Activated gamma-delta T cell treated with anti-CD3 and anti-CD28 coated beads, Interleukin-2, amount 50 U/mL, for 16 hours (primary cell): Measurements from ENCODE around the gene HS3ST3A1.

ENCODE experiments used
- DNase-seq: peaks from one replicate; pipeline ENCODE4 v3.0.0-alpha.2; 2020; ENCODE audit warnings: low read depth

Gene HS3ST3A1

DNA sequence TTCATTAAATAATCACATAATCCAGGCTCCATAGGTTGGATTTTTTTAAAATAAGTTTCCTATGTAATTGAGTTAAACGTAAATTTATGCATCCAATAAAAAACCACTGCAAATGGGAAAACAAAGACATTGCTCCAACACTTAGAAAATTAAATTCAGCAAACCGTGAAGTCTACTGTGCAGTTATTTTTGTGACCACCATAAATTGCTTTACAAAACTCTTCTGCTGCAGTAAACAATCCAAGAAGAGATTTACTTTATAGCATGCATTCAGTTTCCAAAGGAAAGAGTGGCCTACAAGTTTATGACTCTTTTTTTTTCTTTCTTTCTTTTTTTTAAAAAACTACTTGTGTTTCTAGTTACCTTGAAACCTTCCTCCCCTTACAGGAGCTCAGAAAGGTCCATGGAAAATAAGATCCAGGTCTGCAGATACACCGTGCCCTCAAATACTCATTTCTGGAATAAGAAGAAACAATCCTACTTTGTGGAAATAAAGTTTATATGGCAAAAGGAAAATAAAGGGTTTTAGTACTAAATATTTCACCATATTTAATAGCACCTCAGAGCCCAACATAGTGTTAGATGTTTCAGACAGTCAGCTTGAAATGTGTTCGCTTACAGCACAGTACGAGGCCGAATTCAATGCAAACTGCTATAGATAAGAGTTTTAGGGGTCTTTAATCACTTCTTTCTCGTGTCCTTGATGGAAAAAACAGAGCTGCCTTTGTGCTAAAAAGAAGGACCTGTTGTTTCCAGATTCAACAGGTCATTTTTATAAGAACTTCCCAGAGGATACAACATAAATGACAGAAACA is 3.2 kb downstream of the HS3ST3A1 start:
- DNase-seq = no peak

DNA sequence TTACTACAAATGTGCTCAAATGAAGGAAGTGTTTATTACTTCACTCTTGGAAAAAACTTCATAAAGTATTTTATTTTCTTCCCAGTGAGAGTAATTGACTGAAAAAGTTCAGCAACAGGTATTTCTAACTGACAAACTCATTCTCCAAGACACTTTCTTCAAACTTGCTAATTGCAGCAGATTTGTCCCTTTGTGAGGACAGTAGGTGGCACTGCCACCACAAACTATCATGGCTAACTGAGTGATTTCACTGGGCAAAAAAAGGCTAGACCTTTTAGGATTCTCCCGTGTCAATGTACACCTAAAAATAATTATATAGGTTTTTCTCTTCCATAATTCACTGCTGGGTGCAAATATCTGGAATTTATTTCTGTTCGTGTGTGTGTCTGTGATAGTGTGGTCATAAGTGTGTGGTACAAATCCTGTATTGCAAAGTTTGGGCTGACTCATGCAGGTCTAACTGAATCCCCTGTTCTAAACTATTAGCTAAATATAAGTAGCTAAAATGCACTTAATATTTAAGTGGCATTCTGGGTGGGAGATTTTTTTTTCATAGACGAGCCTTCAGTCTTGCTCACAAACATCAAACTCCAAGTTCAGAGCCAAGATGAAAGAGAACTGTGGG is 3.9 kb downstream of the HS3ST3A1 start:
- DNase-seq = peak; percentile 11

DNA sequence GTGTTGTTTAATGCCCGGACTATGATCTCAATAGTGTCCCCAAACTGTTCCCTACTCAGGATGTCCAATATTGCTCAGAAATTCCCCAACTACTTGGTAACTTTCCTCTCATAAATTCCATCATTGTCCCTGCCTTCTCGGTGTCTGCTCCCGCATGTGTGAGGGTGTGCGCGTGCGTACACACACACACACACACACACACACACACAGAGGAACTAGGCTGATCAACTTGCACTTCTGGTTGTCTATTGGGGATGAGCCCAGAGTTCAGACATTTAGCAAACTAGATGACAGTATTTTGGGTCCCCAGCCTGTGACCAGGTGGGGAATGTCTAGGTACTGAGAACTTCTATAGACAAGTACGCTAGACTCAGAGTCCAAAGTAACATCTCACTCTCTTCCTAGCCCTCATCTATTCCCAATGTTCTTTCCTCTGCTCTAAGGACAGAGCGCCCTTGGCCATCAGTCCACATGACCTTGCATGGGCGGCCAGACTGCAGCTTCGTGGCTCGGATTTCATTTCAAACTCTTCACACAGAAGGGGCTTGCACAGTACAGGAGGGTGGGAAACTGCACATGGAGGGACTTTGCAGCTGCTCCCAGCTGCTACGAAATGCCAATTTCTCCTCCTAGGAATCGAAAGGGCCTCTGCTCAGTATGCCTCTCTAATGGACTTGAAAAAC is 5.3 kb downstream of the HS3ST3A1 start:
- no peak for DNase-seq

DNA sequence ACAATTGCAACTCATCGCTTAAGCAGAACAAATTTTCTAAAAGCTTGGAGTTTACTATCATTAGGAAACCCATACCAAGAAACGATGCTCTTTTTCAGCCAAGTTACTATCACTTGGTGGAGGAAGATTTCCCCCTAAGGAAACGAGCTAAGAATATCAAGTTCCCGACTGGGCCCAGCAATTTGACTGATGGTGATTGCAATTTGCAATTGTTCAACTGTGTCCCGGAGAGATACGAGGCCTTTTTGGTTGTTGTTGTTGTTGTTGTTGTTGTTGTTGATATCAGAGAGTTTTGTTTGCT is 6.2 kb downstream of the HS3ST3A1 start:
- DNase-seq = no peak

DNA sequence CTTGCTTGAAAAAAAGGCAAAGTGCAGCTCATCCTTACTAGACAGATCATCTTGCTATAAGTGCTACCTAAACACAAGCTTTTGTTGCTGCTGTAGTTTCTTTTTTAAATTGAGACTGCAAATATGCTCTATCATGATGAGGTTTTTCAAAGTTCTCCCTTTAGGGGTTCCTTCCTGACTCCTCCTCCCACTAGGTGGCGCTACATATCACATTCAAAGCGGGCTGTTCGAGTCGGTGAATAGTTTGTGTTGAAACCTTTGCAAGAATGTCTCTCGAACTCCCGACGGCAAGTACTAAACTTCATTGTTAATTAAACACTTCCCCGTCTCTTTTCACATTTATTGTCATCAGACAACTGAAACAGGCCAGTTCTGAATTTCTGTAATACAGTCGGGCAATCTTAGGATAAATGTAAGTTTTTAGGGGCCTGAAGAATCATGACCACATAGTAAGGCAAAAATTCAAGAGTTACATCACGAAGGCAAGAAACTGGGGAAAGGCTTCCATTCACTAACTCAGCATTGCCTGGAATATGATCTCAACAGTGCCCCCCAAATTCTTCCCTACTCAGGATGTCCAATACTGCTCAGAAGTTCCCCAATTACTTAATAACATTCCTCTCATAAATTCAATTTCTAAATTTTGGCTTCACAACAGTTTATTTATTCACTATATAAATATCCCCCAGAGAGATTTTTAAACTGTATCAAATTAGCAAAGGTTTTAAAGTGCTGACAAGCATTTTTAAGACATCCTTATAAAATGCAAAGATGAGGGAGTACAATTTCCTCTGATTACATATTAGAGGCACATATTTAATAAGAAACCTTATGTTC is 6.7 kb downstream of the HS3ST3A1 start:
- DNase-seq = peak; percentile 85

DNA sequence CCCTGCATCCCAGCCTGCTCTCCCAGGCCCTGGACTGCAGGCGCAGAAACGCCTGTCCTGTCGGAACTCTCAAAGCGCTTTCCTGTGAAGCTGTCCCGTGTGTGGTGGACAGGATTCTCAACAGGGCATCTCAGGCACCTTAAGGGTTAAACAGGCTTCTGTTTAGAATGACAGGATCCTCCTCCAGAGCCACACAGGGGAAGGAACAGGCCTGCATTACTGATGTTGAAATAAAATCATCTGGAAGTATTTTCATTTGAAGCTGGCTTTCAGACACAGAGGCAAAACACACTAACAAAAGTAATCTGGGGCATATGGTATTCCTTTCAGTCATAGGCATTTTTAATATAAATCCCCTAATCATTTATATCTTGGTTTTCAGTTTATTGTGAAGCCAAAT is 7.4 kb downstream of the HS3ST3A1 start:
- DNase-seq = no peak

DNA sequence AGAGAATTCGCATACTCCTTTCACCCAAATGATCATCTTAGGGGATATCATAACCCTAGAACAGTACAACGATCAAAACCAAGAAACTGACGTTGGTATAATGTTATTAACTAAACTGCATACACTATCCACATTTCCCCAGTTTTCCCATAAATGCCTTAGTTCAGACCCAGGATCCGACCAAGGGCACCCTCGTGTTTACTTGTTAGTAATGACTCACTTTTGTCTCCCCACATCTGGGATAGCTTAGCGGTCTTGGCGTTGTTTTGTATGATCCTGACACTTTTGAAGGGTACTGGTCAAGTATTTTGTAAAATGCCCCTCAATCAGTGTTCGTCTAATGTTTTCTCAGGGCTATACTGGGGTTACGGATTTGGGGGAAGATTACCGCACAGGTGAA is 8.0 kb downstream of the HS3ST3A1 start:
- DNase-seq = no peak

DNA sequence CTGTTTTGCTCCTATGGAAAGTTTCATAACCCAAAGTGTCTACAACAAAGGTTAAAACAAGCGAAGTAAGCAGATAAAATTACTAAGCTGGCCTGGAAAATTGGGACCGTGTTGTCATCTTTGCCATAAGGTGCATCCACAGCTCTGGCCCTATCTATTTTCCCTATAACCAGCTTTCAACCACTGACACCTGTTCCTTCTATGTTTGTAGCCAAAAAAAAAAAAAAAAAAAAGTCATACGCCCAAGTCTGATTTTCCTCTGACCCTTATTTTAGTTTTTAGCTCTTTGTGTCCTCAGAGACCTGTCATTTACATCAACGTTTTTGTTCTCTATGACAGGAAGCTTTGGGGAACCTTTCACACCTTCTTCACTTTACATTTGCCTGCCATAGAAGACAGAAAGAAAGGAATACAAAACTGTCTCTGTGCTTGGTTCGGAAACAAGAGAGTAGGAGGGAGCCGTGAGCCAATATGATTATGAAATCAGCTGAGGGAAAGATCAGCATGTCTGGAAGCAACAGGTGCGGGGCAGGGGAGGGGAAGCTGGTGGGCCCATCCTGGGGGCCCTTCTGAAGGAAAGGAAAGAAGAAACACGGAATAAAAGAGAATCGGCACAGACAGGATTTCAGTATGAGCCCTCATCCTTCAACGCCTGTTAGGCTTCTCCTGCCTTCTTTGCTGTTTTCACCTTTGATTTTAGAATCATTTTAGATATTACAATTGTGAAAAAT is 8.5 kb downstream of the HS3ST3A1 start:
- DNase-seq = no peak

DNA sequence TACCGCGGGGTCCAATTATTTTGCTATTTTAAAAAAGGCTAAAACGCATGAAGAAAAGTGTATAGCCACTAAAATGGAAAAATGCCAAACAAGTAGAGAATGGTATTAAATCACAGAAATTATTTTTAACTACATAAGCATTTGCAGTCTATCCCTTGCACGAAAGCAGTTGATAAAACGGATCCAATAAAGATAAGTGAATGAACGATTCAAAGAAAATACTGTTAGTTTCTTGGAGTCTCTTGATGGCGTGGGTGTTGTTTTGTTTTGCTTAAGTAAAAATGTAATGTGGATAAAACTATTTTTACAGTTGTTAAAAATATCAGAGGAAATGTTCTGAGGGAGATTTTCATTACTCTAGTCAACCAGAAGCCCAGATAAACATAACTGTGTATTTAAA is 9.3 kb downstream of the HS3ST3A1 start:
- DNase-seq = no peak

DNA sequence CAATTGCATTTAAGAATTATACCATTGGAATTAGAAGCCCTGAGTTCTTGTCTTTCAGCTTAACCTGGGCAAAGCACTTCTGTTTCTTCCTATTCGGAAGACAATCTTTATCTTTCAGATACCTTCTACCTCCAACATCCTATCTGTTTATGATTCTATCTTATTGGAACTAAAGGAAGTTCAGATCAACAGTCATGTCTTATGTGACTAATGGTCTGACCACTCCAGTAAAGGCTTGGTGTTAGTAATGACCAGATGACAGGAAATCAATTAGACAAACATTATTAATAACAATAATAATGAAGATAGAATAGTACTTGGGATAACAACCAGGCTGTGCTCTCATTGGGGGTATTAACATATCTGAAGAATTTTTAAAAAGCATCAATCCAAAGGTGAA is 11.3 kb downstream of the HS3ST3A1 start:
- no peak for DNase-seq

DNA sequence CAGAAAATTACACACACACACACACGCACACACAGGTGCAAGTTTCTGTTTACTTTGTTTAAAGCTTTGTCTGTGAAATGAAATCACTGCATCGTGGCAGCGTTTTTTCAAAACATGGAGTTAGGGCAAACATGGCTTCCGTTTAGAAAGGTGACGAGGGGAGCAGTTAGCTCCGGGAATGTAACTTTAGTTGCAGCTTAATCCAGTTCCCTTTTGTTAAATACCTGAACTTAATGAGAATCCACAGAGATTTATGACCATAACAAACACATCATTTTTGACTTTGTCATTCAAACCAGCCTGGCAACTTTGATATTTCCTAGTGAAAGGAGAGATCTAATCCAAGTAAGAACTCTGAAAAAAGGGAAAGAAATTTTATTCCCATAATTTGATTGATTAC is 12.1 kb downstream of the HS3ST3A1 start:
- DNase-seq = no peak

DNA sequence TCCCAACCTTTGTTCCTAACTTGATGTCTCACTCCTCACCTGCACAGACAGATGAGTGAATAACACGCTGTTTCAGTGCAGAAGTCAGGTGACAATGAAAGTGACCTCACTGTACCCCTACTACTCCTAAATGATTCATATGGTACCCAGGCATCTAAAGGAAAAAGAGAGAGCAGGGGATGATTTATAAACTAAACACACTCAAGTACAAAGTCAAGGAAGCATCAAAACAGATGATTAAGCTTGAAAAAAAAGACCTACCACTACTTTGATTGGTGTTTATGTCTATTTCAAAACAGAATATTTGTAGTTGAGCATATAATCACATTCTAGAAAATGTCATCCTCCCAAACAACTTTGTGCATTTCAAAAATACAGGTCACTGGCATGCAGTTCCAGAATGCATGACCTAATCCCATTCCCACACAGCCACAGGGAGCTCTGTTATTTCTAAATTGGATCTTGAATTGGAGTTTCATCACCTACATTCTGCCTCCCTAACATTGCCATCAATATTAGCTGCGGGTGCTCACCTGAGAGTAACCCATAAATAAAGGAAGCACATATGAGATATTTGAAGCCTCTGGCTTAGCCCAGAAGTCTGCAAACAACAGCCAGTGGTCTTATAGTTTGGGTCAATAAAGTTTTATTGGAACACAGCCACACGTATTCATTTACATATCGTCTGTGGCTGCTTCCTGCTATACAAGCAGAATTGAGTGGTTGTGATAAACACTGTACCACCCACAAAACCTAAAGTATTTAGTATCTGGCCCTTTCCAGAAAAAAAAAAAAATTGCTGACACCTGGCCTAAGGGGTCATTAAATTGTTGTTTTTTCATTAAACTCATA is 14.0 kb downstream of the HS3ST3A1 start:
- DNase-seq = no peak

DNA sequence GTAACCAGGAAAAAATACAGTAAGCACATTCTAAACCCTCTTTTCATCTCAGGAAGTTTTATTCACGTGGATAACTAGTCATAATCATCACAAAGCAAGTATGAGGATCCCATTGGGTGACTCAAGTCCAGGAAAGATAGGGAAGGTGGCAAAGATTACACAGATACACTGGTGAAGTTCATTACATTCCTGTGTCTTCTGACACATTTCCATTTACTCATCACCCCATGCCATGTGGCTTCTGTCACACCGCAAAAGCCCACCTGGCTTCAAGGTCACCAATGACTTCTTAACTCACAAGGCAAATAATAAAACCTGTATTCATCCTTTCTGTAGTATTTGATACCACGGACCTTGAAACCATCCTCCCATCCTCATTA is 17.0 kb downstream of the HS3ST3A1 start:
- DNase-seq = no peak

DNA sequence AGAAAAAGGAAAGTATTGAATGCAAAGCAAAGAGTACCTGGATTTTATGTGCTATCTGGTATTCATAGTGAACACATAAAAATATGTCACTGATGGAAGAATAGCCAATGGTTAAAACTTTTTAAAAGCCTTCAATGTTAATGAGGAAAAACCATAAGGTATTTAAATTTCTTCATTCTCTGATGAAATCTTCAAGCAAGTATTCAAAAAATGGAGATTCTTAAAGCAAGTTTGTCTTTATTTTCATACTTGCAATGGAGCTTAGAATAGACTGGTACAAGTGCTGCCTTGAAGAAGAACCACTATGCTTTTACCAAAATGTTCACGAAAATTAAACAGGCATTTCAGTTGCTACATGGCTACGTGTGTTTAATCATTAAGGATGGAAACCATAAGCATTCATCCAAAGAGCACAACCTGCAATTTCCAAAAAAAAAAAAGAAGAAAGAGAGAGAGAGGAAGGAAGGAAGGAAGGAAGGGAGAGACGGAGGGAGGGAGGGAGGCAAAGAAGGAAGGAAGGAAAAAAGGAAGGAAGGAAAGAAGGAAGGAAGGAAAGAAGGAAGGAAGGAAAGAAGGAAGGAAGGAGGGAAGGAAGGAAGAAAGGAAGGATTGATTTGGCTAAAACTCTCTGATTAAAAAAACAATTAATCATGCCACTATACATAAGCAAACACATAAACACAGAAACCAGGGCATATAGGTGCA is 17.6 kb downstream of the HS3ST3A1 start:
- DNase-seq = no peak

DNA sequence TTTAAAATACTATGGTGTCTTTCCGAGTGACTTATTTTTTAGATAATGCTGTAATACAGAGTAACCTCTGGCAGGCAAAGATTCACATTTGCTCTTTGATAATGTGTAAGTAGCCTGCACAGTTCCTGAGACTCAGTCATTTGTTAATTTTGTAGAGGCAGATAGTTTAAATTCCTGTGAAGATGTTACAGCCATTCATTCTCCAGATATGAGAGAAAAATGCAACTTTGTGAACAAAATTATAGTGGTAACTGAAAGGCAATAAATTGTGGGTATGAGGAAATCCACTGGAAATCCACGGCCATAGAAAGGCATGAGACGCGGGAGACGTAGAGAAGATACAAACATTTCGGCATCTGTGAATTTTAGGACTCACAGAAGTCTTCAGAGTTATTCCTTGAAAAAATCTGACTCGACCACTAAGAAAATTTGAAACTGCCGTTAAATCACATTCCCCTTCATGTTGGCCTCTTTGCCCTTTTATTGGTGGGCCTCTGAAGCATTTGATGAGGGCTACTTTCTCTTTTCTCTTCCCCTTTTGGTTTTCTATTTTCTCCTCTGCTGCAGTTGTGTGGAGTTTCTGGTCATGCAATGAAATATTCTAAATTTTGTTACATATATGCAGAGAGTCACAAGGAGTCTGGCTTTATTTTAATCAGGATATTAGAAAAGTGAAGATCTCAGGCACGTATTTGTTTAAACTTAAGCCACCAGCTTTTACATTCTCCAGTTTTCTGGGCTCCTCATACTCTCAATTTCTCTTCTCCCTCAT is 18.8 kb downstream of the HS3ST3A1 start:
- DNase-seq = no peak

DNA sequence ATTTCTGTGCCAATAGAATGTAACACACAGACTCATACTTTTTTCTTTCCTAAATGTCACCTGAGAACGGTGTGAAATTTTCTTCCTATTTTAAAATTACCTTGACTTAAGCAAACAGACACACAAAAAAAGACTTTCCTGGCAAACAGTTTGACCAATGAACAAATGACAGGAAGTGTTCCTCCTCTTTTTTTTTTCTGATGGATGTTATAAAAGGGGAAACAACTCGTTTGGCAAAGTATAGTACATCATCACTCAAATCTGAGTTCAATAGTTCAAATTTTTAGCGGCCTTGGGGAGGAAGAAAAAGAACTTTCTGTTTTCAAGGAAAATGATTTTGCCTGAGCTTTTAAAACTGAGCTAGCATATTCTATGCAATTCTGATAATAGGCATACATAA is 19.8 kb downstream of the HS3ST3A1 start:
- no peak for DNase-seq

DNA sequence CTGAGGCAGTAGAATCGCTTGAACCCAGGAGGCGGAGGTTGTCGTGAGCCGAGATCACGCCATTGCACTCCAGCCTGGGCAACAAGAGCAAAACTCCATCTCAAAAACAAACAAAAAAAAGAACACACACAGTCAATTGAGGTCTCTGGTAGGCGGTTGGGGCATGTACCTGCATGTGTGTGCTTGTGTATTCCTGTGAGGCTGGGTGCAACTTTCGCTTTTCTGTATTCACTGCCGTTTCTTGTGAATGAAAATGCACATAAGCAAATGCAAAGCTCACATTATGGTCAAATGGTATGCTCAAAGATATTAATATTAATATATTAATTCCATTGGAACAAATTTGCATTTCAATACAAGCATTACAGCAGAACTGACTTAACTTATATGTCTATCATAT is 20.9 kb downstream of the HS3ST3A1 start:
- DNase-seq = no peak

DNA sequence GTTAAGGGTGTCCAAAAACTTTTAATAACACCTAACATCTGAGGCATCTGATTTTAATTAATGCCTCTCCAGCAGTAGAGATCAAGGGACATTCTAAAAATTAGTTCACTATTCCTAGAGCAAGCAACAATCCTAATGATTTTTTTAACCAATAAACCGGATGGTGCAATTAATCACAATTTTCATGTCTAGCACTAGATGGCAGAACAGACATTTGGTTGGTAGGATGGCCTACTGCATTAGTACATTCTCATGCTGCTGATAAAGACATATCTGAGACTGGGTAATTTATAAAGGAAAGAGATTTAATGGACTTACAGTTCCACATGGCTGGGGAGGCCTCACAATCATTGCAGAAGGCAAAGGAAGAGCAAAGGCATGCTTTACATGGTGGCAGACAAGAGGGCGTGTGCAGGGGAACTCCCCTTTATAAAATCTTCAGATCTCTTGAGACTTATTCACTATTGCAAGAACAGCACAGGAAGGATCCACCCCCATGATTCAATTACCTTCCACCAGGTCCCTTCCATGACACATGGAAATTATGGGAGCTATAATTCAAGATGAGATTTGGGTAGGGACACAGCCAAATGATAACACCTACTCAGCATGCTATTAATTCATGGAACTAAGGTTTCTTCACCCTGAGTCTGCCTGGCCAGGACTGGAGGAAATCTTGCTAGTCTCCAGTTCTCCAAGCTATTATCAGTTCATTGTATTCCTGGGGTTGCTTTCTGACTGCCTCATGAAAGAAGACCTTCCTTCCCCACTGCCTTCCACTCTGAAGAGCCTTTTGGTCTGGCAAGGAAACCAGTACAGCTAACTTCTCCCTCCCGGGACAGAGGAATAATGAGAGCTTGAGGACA is 24.8 kb downstream of the HS3ST3A1 start:
- DNase-seq = no peak
